Endodermal cell (in vitro differentiated cells): ENCODE data around the gene ANO1. TPM values are rescaled to one million over a fixed set of nuclear protein-coding genes. Genes with fewer than 3 reads are reported as not detected.
A peak's percentile ranks its signal among the peaks of the same experiment; 100 is the strongest.

Source experiments
- DNase-seq: peaks from one replicate; pipeline ENCODE4 v3.0.0-alpha.2; 2017
- H3K27ac ChIP-seq: 2 replicates; pipeline ENCODE4 v1.5.1; 2013; ENCODE audit warnings: mild to moderate bottlenecking, low read depth, low read length, moderate library complexity
- H3K27me3 ChIP-seq: 2 replicates; pipeline ENCODE4 v1.6.1; 2013; ENCODE audit warnings: mild to moderate bottlenecking, low read length, moderate library complexity; ENCODE audit not compliant: insufficient read depth, control insufficient read depth, poor library complexity, severe bottlenecking
- H3K36me3 ChIP-seq: 2 replicates; pipeline ENCODE4 v1.7.0; 2013; ENCODE audit warnings: mild to moderate bottlenecking, low read length, moderate library complexity; ENCODE audit not compliant: control insufficient read depth, insufficient read depth
- H3K4me1 ChIP-seq: one replicate; pipeline ENCODE4 v1.7.0; 2013; ENCODE audit warnings: low read length; ENCODE audit not compliant: control insufficient read depth, insufficient read depth
- H3K4me3 ChIP-seq: 2 replicates; pipeline ENCODE4 v1.5.1; 2013; ENCODE audit warnings: mild to moderate bottlenecking, low read length, moderate library complexity
- H3K9ac ChIP-seq: 2 replicates; pipeline ENCODE4 v1.6.1; 2013; ENCODE audit warnings: mild to moderate bottlenecking, low read length, moderate library complexity; ENCODE audit not compliant: poor library complexity, severe bottlenecking; ENCODE audit errors: extremely low read depth
- H3K9me3 ChIP-seq: 2 replicates; pipeline ENCODE4 v1.6.1; 2013; ENCODE audit warnings: mild to moderate bottlenecking, low read length, moderate library complexity; ENCODE audit not compliant: control insufficient read depth
- H3K27ac Mint-ChIP-seq: 2 replicates; pipeline ENCODE4 v1.8.0; 2020; ENCODE audit warnings: mixed read lengths
- H3K27me3 Mint-ChIP-seq: 2 replicates; pipeline ENCODE4 v1.8.0; 2021; ENCODE audit warnings: mild to moderate bottlenecking, mixed read lengths; ENCODE audit not compliant: insufficient read depth
- H3K36me3 Mint-ChIP-seq: 2 replicates; pipeline ENCODE4 v1.8.0; 2020; ENCODE audit warnings: low read depth, mixed read lengths
- H3K4me1 Mint-ChIP-seq: 2 replicates; pipeline ENCODE4 v1.8.0; 2020; ENCODE audit warnings: mixed read lengths
- H3K4me3 Mint-ChIP-seq: 2 replicates; pipeline ENCODE4 v1.8.0; 2020; ENCODE audit warnings: mild to moderate bottlenecking, moderate library complexity, mixed read lengths
- H3K9me3 Mint-ChIP-seq: 2 replicates; pipeline ENCODE4 v1.8.0; 2020; ENCODE audit warnings: mild to moderate bottlenecking, mixed read lengths
- WGBS, 2 experiments: methylation state at CpG; one replicate each; pipeline versions ENCODE4 v1.1.5 to v1.1.7; 2013; ENCODE audit warnings: missing lambda C conversion rate in 2 of 2, mixed read lengths in 1 of 2; ENCODE audit not compliant: insufficient coverage in 1 of 2, insufficient read length in 1 of 2; 5-methylcytosine and 5-hydroxymethylcytosine counted together
- total RNA-seq, 2 donors: library from RNA; stranded (reverse); fragmentation: NEBNext Ultra II Directional in 1 of 2; extraction: Animal tissue kit (Norgen Biotek cat#: 25700) in 1 of 2; gene quantifications; 2 replicates in 1 of 2; 3 replicates in 1 of 2; pipeline ENCODE4 v1.2.1, GENCODE V29; 2021
- TF ChIP-seq, protein P1 (sequence below): fragments of 200-600 bp; sonication (generic); conservative IDR thresholded peaks from 2 replicates; pipeline ENCODE4 v1.5.0; 2021; ENCODE audit warnings: antibody characterized with exemption, mild to moderate bottlenecking

Gene ANO1
- total RNA-seq, 2 donors from 2014 or later = 3.0 to 7.7 TPM

DNA sequence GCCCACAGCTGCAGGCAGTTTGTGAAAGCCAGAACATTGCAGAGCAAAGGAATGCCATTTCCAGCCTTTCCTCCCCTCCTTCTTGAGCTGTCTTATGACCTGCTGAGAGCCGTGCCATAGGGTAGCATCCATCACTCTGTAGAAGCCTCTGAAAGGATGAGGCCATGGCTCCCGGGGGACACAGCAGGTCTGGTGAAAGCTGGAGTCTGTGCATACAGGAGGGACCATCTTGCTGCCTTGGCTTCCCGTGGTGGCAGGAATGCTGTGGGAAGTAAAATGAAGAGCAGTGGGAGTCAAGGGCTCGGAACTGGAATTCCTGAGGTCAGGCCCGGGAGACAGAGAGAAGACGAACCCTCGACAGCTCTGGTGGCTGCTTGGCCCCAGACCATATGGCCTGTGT, 30.9 kb downstream of the ANO1 start:
- no peak overlapping the region for H3K4me3 ChIP-seq
- H3K9me3 ChIP-seq = no peaks in the 10 kb centered on the region
- H3K36me3 ChIP-seq = no peaks in the 10 kb centered on the region
- H3K27ac ChIP-seq = peak overlapping the region; percentile 71
- no peaks in the 10 kb centered on the region for H3K27me3 Mint-ChIP-seq
- H3K27me3 ChIP-seq = no peaks in the 10 kb centered on the region
- H3K4me1 ChIP-seq = peaks cover 9% of the 10 kb centered on the region
- 48 to 85% methylated on average over 3 to 7 of the region's 7 CpGs for WGBS, 2 experiments
- peak; percentile 63 for DNase-seq
- TF ChIP-seq, protein P1, sequence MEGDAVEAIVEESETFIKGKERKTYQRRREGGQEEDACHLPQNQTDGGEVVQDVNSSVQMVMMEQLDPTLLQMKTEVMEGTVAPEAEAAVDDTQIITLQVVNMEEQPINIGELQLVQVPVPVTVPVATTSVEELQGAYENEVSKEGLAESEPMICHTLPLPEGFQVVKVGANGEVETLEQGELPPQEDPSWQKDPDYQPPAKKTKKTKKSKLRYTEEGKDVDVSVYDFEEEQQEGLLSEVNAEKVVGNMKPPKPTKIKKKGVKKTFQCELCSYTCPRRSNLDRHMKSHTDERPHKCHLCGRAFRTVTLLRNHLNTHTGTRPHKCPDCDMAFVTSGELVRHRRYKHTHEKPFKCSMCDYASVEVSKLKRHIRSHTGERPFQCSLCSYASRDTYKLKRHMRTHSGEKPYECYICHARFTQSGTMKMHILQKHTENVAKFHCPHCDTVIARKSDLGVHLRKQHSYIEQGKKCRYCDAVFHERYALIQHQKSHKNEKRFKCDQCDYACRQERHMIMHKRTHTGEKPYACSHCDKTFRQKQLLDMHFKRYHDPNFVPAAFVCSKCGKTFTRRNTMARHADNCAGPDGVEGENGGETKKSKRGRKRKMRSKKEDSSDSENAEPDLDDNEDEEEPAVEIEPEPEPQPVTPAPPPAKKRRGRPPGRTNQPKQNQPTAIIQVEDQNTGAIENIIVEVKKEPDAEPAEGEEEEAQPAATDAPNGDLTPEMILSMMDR = no peak
- no peak overlapping the region for H3K9ac ChIP-seq
- no peak overlapping the region for H3K4me3 Mint-ChIP-seq
- H3K27ac Mint-ChIP-seq = no peak overlapping the region
- H3K4me1 Mint-ChIP-seq = peaks cover 27% of the 10 kb centered on the region
- no peaks in the 10 kb centered on the region for H3K9me3 Mint-ChIP-seq
- H3K36me3 Mint-ChIP-seq = no peaks in the 10 kb centered on the region

DNA sequence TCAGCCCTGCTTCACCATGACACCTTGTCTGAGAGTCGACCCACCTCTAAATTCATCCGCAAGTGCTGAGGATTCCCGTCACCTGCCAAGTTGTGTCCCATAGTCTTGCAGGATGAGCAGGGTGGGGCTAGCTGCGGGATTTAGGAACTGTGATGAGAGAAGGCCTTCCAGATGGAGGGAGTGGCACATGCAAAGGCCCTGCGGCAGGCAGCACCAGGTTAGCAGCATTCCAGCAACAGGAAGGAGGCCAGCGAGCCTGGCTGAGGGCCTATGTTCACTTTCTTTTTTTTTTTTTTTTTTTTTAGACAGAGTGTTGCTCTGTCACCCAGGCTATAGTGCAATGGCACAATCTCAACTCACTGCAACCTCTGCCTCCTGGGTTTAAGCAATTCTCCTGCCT, 31.8 kb downstream of the ANO1 start:
- TF ChIP-seq, protein P1 = no peak
- Histone ChIP-seq H3K9ac (no peak overlapping the region), H3K36me3 (no peaks in the 10 kb centered on the region), H3K4me1 (peaks cover 9% of the 10 kb centered on the region), H3K9me3 (no peaks in the 10 kb centered on the region), H3K4me3 (no peak overlapping the region), H3K27ac (no peak overlapping the region), H3K27me3 (no peaks in the 10 kb centered on the region)
- H3K4me3 Mint-ChIP-seq = no peak overlapping the region
- peaks cover 26% of the 10 kb centered on the region for H3K4me1 Mint-ChIP-seq
- 96 to 100% methylated on average over 4 to 6 of the region's 6 CpGs for WGBS, 2 experiments
- H3K36me3 Mint-ChIP-seq = no peaks in the 10 kb centered on the region
- DNase-seq = no peak
- H3K27me3 Mint-ChIP-seq = no peaks in the 10 kb centered on the region
- no peak overlapping the region for H3K27ac Mint-ChIP-seq
- H3K9me3 Mint-ChIP-seq = no peaks in the 10 kb centered on the region

DNA sequence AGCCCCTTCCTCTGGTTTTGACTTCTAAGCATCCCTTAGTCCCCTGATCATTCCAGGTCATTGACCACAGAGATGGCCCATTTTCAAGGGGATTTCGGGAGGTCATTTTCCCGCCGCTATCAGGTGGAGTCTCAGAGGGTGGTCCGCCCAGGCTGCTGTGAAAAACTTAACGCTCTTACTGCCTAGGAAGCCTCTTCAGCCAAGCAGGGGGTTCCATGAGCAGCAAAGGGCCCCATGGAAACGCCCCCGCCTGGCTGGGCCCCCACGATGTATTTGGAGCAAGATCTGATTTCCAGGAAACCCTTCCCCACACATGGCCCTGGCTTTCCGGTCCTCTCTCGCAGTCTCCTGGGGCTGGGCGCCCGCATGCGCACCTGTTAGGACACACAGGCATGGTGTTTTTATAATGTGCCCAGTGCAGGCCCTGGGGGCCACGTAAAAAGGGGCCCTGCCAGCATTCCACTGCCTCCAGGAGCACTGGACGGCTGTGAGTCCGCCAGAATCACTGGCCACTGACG, 32.5 kb downstream of the ANO1 start:
- no peaks in the 10 kb centered on the region for H3K27me3 Mint-ChIP-seq
- 81 to 85% methylated on average over 17 of the region's 17 CpGs for WGBS, 2 experiments
- no peaks in the 10 kb centered on the region for H3K36me3 ChIP-seq
- no peaks in the 10 kb centered on the region for H3K36me3 Mint-ChIP-seq
- H3K4me1 ChIP-seq = peaks cover 9% of the 10 kb centered on the region
- H3K4me1 Mint-ChIP-seq = peaks cover 26% of the 10 kb centered on the region
- H3K9me3 Mint-ChIP-seq = no peaks in the 10 kb centered on the region
- H3K9ac ChIP-seq = no peak overlapping the region
- no peak overlapping the region for H3K27ac ChIP-seq
- H3K4me3 ChIP-seq = no peak overlapping the region
- no peak for DNase-seq
- peak overlapping the region; percentile 27 for H3K27ac Mint-ChIP-seq
- no peak overlapping the region for H3K4me3 Mint-ChIP-seq
- no peaks in the 10 kb centered on the region for H3K9me3 ChIP-seq
- H3K27me3 ChIP-seq = no peaks in the 10 kb centered on the region
- TF ChIP-seq, protein P1 = no peak
